Transverse colon (tissue), 4 donors: ENCODE measurements around the gene GSDME. TPM values are rescaled to one million over a fixed set of nuclear protein-coding genes. Genes with fewer than 3 reads are reported as not detected.

ENCODE experiments used
- DNase-seq: peaks from one replicate; pipeline ENCODE4 v3.0.0-alpha.2; 2019
- H3K27ac ChIP-seq, 4 donors: fragments of 200-600 bp; sonication (generic); 2 replicates each; pipeline ENCODE4 v1.5.1; 2016 to 2018; ENCODE audit warnings: inconsistent platforms in 4 of 4
- H3K27me3 ChIP-seq: fragments of 200-600 bp; sonication (generic); 2 replicates; pipeline ENCODE4 v1.5.1; 2017; ENCODE audit warnings: inconsistent platforms
- H3K36me3 ChIP-seq, 4 donors: fragments of 200-600 bp; sonication (generic); 2 replicates each; pipeline ENCODE4 v1.5.1; 2017 to 2019; ENCODE audit warnings: inconsistent platforms in 4 of 4
- H3K4me1 ChIP-seq, 4 donors: fragments of 200-600 bp; sonication (generic); 2 replicates each; pipeline ENCODE4 v1.5.1; 2017 to 2020; ENCODE audit warnings: inconsistent platforms in 4 of 4
- H3K4me3 ChIP-seq, 4 donors: fragments of 200-600 bp; sonication (generic); 1 replicate in 1 of 4; 2 replicates in 3 of 4; pipeline versions ENCODE4 v1.5.1 to v1.6.1; 2017 to 2019; ENCODE audit warnings: inconsistent platforms in 4 of 4
- H3K9me3 ChIP-seq, 2 donors: fragments of 200-600 bp; sonication (generic); 2 replicates each; pipeline ENCODE4 v1.5.1; 2017 to 2019; ENCODE audit warnings: inconsistent platforms in 2 of 2
- EP300 ChIP-seq: sonication (generic); formaldehyde crosslinking; IDR thresholded peaks from one replicate; pipeline ENCODE4 v1.6.1; 2017; ENCODE audit warnings: antibody characterized with exemption, low read depth
- POLR2A ChIP-seq: fragments of 450-650 bp; IDR thresholded peaks from one replicate; pipeline ENCODE4 v1.6.1; 2016; ENCODE audit warnings: antibody characterized with exemption, mild to moderate bottlenecking, moderate library complexity
- POLR2AphosphoS5 ChIP-seq, 3 donors: sonication (generic); formaldehyde crosslinking; IDR thresholded peaks; one replicate each; pipeline ENCODE4 v1.6.1; 2016; ENCODE audit warnings: antibody characterized with exemption in 3 of 3
- WGBS, 2 donors: methylation state at CpG; one replicate each; pipeline ENCODE4 v1.1.5; 2018; ENCODE audit warnings: low coverage in 1 of 2; 5-methylcytosine and 5-hydroxymethylcytosine counted together
- in situ Hi-C, 4 donors: fragments of 200-750 bp; cut with MboI; loops; one replicate each; pipeline versions ENCODE4 v1.15.0 to v1.15.1; 2017; ENCODE audit warnings: low sequenced_read_pairs in 3 of 4, low pct_ligation_motif_present in 1 of 4, low pct_unique_long_range_greater_than_20kb in 1 of 4
- intact Hi-C: fragments of 100-400 bp; cut with DNase I; formaldehyde crosslinking; loops from one replicate; pipeline ENCODE4 v1.15.1; 2023; ENCODE audit warnings: low total_unique reads
- total RNA-seq, 4 donors: library from RNA; depleted of rRNA; stranded (reverse); fragments of >200 nt; gene quantifications; one replicate each; pipeline ENCODE4 v1.1.0, GENCODE V29; 2016
- TF ChIP-seq, protein P1 (sequence below), 5 experiments: fragments of 200-600 bp in 3 of 5; fragments of 450-650 bp in 2 of 5; sonication (generic) in 3 of 5; IDR thresholded peaks; 1 replicate in 2 of 5; 2 replicates in 3 of 5; pipeline ENCODE4 v1.5.1; 2016 to 2017; ENCODE audit warnings: antibody characterized with exemption in 5 of 5, inconsistent platforms in 3 of 5, mild to moderate bottlenecking in 2 of 5, moderate library complexity in 1 of 5

Gene GSDME
- 1 to 10 TPM in 2 of 4 donors, not detected in 2; 2.2 to 5.2 TPM for total RNA-seq

DNA sequence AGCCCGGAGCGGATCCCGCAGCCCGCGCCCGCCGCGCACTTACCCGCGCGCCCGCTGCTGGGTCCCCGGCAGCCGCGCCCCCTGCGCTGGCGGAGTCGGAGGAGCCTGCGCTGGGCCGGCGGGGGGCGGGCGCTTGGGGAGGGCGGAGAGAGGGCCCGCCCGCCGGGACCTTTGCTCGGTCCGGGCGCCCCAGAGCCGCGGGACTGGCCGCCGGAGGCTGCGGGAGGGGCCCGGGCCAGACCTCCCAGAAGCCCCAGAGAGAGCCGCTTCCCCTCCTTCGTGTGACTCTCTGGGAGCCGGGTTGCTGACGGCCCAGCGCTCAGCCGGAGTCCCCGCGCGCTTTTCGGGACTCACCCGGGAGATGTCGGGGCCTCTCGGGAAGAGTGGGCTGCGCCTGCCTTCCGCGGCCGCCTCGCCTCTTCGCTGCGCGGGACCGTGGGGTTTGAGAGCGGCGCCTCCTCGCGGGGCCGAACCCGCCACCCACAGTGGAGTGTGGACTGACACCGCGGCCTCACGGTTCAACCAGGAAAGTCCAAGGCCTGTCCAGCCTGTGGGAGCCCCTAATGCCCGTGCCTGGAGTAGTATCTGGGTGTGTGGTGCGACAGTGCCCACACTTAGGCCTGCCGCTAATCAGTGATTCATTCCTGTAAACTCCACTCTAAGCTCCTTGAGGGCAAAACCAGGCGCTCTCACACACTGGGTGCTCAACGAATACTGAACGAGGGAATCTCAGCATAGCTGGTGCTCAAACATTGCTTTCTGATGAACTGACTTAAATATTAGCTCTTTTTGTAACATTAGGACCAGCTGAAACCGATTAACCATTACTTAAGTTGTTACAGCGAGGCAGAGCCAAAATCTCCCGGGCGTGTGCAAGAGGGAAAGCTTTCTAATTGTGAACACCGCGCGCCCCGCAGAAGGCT is at the start of gene GSDME:
Gene GSDME, minus strand, starts transcription at position 112 of the 923 bp plus-strand sequence. CDS start 7,690 bp downstream, outside the sequence.
- Histone ChIP-seq H3K27me3 (peaks cover 66% of the 10 kb centered on the region), H3K4me1 (peaks cover 0 to 14% (median 10%) of the 10 kb centered on the region in 4 donors), H3K4me3 (peak within 1 kb of the TSS; percentile 51 to 66 (median 58)), H3K36me3 (no peaks in the 10 kb centered on the region), H3K9me3 (no peaks in the 10 kb centered on the region), H3K27ac (peak within 1 kb of the TSS; percentile 66 to 82 (median 74))
- peak; percentile 38 for DNase-seq
- intact Hi-C loops (no loop called here), in situ Hi-C loops (no loop called here)
- TF ChIP-seq EP300 (no peak), POLR2A (no peak), POLR2AphosphoS5 (IDR thresholded peaks at IDR 0.05) (no peak)
- TF ChIP-seq, protein P1, sequence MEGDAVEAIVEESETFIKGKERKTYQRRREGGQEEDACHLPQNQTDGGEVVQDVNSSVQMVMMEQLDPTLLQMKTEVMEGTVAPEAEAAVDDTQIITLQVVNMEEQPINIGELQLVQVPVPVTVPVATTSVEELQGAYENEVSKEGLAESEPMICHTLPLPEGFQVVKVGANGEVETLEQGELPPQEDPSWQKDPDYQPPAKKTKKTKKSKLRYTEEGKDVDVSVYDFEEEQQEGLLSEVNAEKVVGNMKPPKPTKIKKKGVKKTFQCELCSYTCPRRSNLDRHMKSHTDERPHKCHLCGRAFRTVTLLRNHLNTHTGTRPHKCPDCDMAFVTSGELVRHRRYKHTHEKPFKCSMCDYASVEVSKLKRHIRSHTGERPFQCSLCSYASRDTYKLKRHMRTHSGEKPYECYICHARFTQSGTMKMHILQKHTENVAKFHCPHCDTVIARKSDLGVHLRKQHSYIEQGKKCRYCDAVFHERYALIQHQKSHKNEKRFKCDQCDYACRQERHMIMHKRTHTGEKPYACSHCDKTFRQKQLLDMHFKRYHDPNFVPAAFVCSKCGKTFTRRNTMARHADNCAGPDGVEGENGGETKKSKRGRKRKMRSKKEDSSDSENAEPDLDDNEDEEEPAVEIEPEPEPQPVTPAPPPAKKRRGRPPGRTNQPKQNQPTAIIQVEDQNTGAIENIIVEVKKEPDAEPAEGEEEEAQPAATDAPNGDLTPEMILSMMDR (IDR thresholded peaks at IDR 0.05) = no peak
- 53% methylated on average over 15 of the region's 81 CpGs; no CpG with 5 or more reads in 1 of the 2 donors for WGBS, 2 donors

DNA sequence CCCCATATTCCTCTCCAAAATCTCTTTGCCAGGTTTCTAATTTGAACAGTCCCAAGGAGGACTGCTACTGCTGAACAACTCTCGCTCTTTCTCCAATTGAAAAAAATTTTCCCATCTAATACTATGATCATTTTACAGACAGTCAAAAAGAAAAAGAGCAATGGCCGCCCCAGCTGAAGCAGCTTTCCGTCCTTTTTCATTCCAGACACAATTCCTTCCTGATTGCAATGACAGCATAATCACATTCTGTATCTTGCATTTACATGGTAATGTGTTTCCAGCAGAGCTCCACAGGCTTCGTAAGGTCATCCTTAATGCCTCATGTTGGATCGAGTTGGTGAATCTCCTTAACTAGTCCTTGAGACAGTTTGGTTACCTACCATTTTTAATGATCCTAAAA is 45.0 kb upstream of the GSDME start:
- DNase-seq = no peak
- TF ChIP-seq EP300 (no peak), POLR2A (no peak), POLR2AphosphoS5 (IDR thresholded peaks at IDR 0.05) (no peak)
- TF ChIP-seq, protein P1 (IDR thresholded peaks at IDR 0.05) = no peak
- H3K4me3 ChIP-seq = no peak overlapping the region
- H3K36me3 ChIP-seq = no peaks in the 10 kb centered on the region
- H3K4me1 ChIP-seq = no peaks in the 10 kb centered on the region
- intact Hi-C loops (no loop called here), in situ Hi-C loops (no loop called here)
- no peak overlapping the region for H3K27ac ChIP-seq
- no peaks in the 10 kb centered on the region for H3K9me3 ChIP-seq
- 90 to 96% methylated on average over 3 to 5 of the region's 5 CpGs for WGBS, 2 donors
- H3K27me3 ChIP-seq = no peaks in the 10 kb centered on the region

GRCh38 chr7:24801883-24802282 is 44.6 kb upstream of the GSDME start:
- Histone ChIP-seq H3K4me3 (no peak overlapping the region), H3K36me3 (no peaks in the 10 kb centered on the region), H3K9me3 (no peaks in the 10 kb centered on the region), H3K4me1 (no peaks in the 10 kb centered on the region), H3K27me3 (no peaks in the 10 kb centered on the region), H3K27ac (no peak overlapping the region)
- DNase-seq = no peak
- in situ Hi-C loops (no loop called here), intact Hi-C loops (no loop called here)
- TF ChIP-seq, protein P1 (IDR thresholded peaks at IDR 0.05) = no peak
- TF ChIP-seq POLR2A (no peak), POLR2AphosphoS5 (IDR thresholded peaks at IDR 0.05) (no peak), EP300 (no peak)
- WGBS, 2 donors = 99 to 100% methylated on average over 2 of the region's 2 CpGs

- H3K27ac ChIP-seq = no peak overlapping the region
- no peak overlapping the region for H3K4me3 ChIP-seq
- TF ChIP-seq, protein P1 (IDR thresholded peaks at IDR 0.05) = no peak
- TF ChIP-seq POLR2A = no peak
- TF ChIP-seq EP300 = no peak
- no peak for TF ChIP-seq POLR2AphosphoS5 (IDR thresholded peaks at IDR 0.05)
- in situ Hi-C loops (no loop called here), intact Hi-C loops (no loop called here)
- WGBS, 2 donors = 86 to 92% methylated on average over 7 to 9 of the region's 9 CpGs
- H3K4me1 ChIP-seq = no peaks in the 10 kb centered on the region
- no peaks in the 10 kb centered on the region for H3K36me3 ChIP-seq
- no peaks in the 10 kb centered on the region for H3K27me3 ChIP-seq
- H3K9me3 ChIP-seq = no peaks in the 10 kb centered on the region
- no peak for DNase-seq
These were observed 43.4 kb upstream of the GSDME start for GRCh38 chr7:24800667-24801066.
